Activated CD8-positive, alpha-beta memory T cell treated with anti-CD3 and anti-CD28 coated beads, Interleukin-2, amount 10 ng/mL, durations not matched to agents 7 days and 5 days (primary cell): ENCODE results near the gene C8G. TPM values are rescaled to one million over a fixed set of nuclear protein-coding genes. Genes with fewer than 3 reads are reported as not detected.
A peak's percentile ranks its signal among the peaks of the same experiment; 100 is the strongest.

Experiments
- ATAC-seq: fragments of 150-1000 bp; cut with Tn5 transposase; one replicate; pipeline ENCODE4 v1.10.0; 2021; ENCODE audit warnings: moderate library complexity
- CTCF ChIA-PET: fragments of 350-600 bp; sonication (Branson Sonifier 250); formaldehyde crosslinking; loops from one replicate; lab custom pipeline; 2021; ENCODE audit warnings: antibody characterized with exemption; lab: Charles Lee
- DNase-seq: peaks from one replicate; pipeline ENCODE4 v3.0.0-alpha.2; 2020
- H3K27ac Mint-ChIP-seq: one replicate; pipeline ENCODE4 v1.8.0; 2021; ENCODE audit warnings: mild to moderate bottlenecking, mixed read lengths
- H3K27me3 Mint-ChIP-seq: one replicate; pipeline ENCODE4 v1.8.0; 2021; ENCODE audit warnings: mixed read lengths
- H3K36me3 Mint-ChIP-seq: one replicate; pipeline ENCODE4 v1.8.0; 2021; ENCODE audit warnings: mild to moderate bottlenecking, mixed read lengths
- H3K4me1 Mint-ChIP-seq: one replicate; pipeline ENCODE4 v1.8.0; 2021; ENCODE audit warnings: mixed read lengths
- H3K4me3 Mint-ChIP-seq: one replicate; pipeline ENCODE4 v1.8.0; 2021; ENCODE audit warnings: mild to moderate bottlenecking, moderate library complexity, mixed read lengths
- H3K9me3 Mint-ChIP-seq: one replicate; pipeline ENCODE4 v1.8.0; 2022; ENCODE audit warnings: low read depth, mixed read lengths
- total RNA-seq, 2 experiments: library from RNA; stranded (reverse); gene quantifications; one replicate each; pipeline ENCODE4 v1.2.3, GENCODE V29; 2021

The C8G gene
- total RNA-seq, 2 experiments from 2014 or later, result 1.7 TPM; not detected in 1

DNA sequence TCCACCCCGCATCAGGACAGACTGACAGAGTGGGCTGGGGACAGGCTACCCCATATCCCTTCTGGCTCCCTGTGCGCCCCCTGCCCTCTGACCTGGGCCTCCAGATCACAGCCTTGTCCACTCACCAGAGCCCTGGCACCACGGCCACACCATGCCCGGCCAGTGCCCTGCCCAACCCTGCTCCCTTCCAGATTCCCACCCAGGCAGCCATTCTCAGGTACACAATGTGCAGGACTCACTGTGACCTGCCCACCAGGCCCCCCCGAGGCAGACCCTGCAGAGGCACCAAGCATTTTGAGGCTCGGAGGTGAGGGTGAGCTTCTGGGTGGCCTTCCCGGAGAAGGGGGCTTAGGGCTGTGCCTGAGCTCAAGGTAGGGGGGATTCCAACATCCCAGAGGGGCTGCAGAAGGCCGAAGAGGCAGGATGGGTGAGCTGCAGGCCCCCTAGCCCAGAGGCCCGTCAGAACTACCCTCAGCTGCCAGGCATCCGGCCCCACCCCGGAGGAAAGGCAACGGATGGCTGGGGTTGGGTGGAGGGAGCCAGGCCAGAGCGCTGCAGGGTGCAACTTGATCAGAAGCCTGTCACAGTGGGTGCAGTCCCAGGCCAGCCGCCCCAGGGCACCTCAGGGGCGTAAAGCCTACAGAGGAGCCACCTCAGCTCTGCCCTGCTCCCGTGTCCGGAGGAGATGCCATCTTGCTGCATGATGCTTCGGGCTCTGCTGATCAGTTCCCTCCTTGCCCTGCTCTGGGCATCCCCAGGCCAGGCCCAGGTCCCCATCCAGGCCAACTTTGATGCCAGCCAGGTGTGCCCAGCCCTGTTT lies 37.4 kb downstream of the C8G start, which contains the start of gene LCNL1:
TSS of gene LCNL1 (plus strand) at position 762 of the 820 bp plus-strand sequence. CDS start 594 bp downstream, outside the sequence.
- Mint-ChIP-seq H3K4me3 (no peak within 1 kb of the TSS), H3K36me3 (no peaks in the 10 kb centered on the region), H3K27me3 (peaks cover 19% of the 10 kb centered on the region), H3K4me1 (peaks cover 1% of the 10 kb centered on the region), H3K9me3 (no peaks in the 10 kb centered on the region), H3K27ac (no peak within 1 kb of the TSS)
- CTCF ChIA-PET, result interaction anchor here (0.6 to 1.5 kb wide), 4 partner anchors 10 to 85 kb away, joined by 3 to 6 read pairs (median 4); partner anchors contain the start of genes CLIC3 and PAXX
- ATAC-seq (no peak), DNase-seq (no peak)

DNA sequence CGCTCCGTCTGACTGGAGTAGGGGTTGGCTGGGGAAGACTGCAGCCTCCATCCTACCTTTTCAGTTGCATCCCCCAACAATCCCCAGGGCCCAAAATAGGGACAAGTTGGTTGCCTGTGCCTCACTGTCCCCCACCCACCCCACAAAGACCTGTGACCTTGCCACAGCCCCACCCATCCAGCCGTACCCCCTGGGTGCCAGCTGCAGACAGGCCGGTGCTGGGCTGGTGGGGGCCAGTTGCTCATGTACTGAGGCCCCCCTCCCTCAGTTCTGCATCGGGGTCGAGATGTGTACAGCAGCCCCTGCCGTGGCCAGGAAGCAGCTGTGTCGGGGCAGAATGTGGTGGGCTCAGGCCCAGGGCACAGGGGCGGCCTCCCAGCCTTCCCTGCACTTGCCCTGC lies 38.1 kb downstream of the C8G start:
- H3K4me3 Mint-ChIP-seq, result no peak overlapping the region
- CTCF ChIA-PET, result interaction anchor here (1.0 kb wide), 1 partner anchor 35 kb away, joined by 5 read pairs; no protein-coding TSS in a partner anchor
- ATAC-seq, result no peak

DNA sequence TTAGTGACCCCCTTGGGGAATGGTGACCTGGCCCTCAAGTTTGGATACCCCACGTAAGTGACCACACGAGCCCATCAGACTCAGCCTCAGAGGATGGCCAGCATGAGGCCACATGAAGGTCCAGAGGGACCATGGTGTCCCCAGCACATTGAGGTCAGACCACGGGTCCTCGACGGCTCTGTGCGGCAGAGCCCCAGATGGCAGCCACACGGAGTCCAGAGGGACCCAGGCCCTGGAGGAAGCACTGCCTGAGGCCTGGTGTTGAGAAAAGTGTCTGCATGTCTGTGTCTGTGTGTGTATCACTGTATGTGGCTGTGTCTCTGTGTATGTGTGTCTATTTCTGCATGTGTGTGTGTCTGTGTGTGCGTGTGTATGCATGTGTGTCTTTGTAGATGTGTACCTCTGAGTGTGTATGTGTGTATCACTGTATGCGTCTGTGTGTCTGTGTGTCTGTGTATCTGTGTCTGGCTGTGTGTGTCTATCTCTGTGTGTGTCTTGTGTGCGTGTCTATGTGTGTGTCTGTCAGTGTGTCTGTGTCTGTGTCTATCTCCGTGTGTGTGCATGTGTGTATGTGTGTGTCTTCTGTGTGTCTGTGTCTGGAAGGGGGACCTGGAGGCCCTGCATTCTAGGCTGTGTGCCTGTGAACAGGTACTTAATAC lies 38.7 kb downstream of the C8G start:
- H3K9me3 Mint-ChIP-seq, result no peaks in the 10 kb centered on the region
- H3K4me1 Mint-ChIP-seq, result peaks cover 1% of the 10 kb centered on the region
- CTCF ChIA-PET, result no interaction called here
- no peak overlapping the region for H3K4me3 Mint-ChIP-seq
- no peak overlapping the region for H3K27ac Mint-ChIP-seq
- ATAC-seq, result no peak
- H3K27me3 Mint-ChIP-seq, result peaks cover 25% of the 10 kb centered on the region
- no peaks in the 10 kb centered on the region for H3K36me3 Mint-ChIP-seq
- no peak for DNase-seq

More for the DNA sequence above, 38.1 kb downstream of the C8G start:
- H3K27me3 Mint-ChIP-seq, result peaks cover 25% of the 10 kb centered on the region
- peaks cover 1% of the 10 kb centered on the region for H3K4me1 Mint-ChIP-seq
- no peaks in the 10 kb centered on the region for H3K36me3 Mint-ChIP-seq
- DNase-seq, result no peak
- H3K9me3 Mint-ChIP-seq, result no peaks in the 10 kb centered on the region
- H3K27ac Mint-ChIP-seq, result no peak overlapping the region

DNA sequence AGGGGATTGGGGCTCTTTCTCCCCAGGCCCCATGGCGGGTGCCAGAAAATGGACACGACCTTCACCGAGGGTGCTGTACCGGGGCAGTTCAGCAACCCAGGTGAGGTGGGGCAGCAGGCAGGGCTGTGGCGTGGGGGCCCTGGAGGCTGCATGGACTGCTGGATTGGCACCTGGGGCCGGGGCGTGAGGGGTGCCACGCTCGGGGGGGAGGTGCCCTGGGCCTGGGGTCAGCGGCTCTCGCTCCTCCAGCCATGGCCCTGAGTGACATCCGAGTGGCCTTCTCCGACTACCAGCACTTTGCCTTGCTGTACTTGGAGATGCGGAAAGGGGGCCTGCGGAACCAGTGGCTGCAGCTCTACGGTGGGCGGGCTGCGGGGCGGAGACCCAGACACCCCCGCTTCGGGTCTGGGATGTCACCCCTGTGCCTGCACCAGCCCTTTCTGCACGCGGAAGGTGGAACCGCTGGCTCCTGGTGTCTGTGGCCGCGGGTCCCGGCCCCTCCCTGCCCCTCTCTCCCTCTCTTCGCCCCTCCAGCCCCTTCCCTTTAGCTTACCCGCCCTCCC lies 39.5 kb downstream of the C8G start:
- no peaks in the 10 kb centered on the region for H3K36me3 Mint-ChIP-seq
- ATAC-seq, result no peak
- H3K27ac Mint-ChIP-seq, result no peak overlapping the region
- DNase-seq, result no peak
- CTCF ChIA-PET, result interaction anchor here (0.6 to 2.1 kb wide), 3 partner anchors 45 to 75 kb away, joined by 3 to 6 read pairs (median 6); no protein-coding TSS in a partner anchor
- H3K4me3 Mint-ChIP-seq, result no peak overlapping the region
- peaks cover 25% of the 10 kb centered on the region for H3K27me3 Mint-ChIP-seq
- peaks cover 1% of the 10 kb centered on the region for H3K4me1 Mint-ChIP-seq
- no peaks in the 10 kb centered on the region for H3K9me3 Mint-ChIP-seq

- DNase-seq (no peak), ATAC-seq (peak; percentile 35)
- no peak overlapping the region for H3K27ac Mint-ChIP-seq
- peaks cover 1% of the 10 kb centered on the region for H3K4me1 Mint-ChIP-seq
- CTCF ChIA-PET, result interaction anchor here (0.6 to 2.1 kb wide), 3 partner anchors 44 to 76 kb away, joined by 3 to 6 read pairs (median 6); no protein-coding TSS in a partner anchor
- peaks cover 26% of the 10 kb centered on the region for H3K27me3 Mint-ChIP-seq
- H3K9me3 Mint-ChIP-seq, result no peaks in the 10 kb centered on the region
- no peak overlapping the region for H3K4me3 Mint-ChIP-seq
- no peaks in the 10 kb centered on the region for H3K36me3 Mint-ChIP-seq
Measured at GRCh38 chr9:136985027-136985602, 40.1 kb downstream of the C8G start.

DNA sequence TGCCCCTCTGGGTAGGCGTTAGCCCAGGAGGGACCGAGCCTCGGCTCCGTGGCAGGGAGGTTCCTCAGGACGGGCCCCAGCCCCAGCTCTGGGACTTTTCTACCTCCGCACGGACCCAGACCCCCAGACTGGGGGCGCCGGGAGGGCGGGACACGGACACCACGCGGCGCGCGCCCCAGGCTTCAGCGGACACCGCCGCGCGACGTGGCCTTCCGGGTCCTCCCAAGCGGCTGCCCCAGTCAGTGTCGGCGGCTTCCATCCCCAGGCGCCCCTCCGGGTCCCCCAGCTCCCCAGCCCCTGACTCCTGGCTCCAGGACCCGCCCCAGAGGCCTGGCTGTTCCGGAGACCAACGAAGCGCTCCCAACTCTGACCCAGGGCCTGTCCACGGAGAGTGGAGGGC lies 40.8 kb downstream of the C8G start:
- H3K4me1 Mint-ChIP-seq, result peaks cover 1% of the 10 kb centered on the region
- no peak overlapping the region for H3K4me3 Mint-ChIP-seq
- no peak for DNase-seq
- no peak for ATAC-seq
- H3K36me3 Mint-ChIP-seq, result no peaks in the 10 kb centered on the region
- peaks cover 27% of the 10 kb centered on the region for H3K27me3 Mint-ChIP-seq
- no peak overlapping the region for H3K27ac Mint-ChIP-seq
- no peaks in the 10 kb centered on the region for H3K9me3 Mint-ChIP-seq
- CTCF ChIA-PET, result interaction anchor here (2.0 to 2.1 kb wide), 2 partner anchors 43 to 49 kb away, joined by 6 read pairs; no protein-coding TSS in a partner anchor

DNA sequence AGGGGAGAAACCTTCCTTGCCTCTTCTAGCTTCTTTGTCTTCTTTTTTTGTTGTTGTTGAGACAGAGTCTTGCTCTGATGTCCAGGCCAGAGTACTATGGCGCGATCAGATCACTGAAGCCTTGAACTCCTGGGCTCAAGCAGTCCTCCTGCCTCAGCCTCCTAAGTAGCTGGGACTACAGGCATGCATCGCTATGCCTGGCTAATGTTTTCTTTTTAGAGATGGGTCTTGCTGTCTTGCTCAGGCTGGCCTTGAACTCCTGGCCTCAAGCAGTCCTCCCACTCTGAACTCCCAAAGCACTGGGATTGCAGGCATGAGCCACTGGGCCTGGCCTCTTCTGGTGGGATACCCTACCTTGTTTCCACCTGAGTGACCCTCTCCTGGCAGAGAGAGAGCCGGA lies 43.8 kb downstream of the C8G start:
- Mint-ChIP-seq H3K27me3 (peaks cover 19% of the 10 kb centered on the region), H3K27ac (no peak overlapping the region), H3K36me3 (peaks cover 2% of the 10 kb centered on the region), H3K4me3 (no peak overlapping the region), H3K9me3 (no peaks in the 10 kb centered on the region), H3K4me1 (peaks cover 16% of the 10 kb centered on the region)
- ATAC-seq (no peak), DNase-seq (no peak)
- CTCF ChIA-PET, result interaction anchor here (1.0 to 2.6 kb wide), 5 partner anchors 14 to 147 kb away, joined by 4 to 7 read pairs (median 5); partner anchors contain the start of gene AJM1

DNA sequence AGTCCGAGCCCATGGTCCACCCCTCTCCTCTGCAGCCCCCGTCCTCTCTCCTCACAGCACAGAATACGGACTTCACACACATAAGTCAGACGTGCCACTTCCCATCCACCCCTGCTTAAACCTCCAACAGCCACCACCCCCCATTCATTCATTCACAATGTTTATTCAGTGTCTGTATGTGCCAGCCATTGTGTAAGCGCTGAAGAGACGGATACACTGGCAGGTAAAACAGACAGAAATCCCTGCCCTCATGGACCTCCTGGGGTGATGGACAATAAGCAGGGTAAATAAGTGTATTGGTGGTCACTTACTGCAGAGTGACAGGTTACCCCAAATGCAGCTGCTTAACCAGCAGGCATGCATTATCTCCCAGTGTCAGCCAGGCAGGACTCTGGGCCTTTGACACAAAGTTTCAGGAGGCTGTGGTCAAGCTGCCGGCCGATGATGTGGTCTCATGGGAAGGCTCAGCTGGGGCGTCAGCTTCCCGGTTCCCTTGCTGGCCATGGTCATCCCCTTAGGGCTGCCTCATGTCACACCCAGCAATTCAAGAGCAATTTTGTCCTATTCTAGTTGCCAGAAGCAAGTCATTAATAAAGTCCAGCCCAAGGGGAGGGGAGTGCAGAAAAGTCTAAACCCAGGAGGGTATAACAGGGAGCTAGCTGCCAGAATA lies 45.3 kb downstream of the C8G start:
- Mint-ChIP-seq H3K9me3 (no peaks in the 10 kb centered on the region), H3K36me3 (peaks cover 2% of the 10 kb centered on the region), H3K4me3 (no peak overlapping the region), H3K27me3 (peaks cover 16% of the 10 kb centered on the region), H3K4me1 (peaks cover 17% of the 10 kb centered on the region), H3K27ac (no peak overlapping the region)
- ATAC-seq (no peak), DNase-seq (no peak)
- CTCF ChIA-PET, result interaction anchor here (3.7 to 4.7 kb wide), 3 partner anchors 15 to 44 kb away, joined by 19 to 32 read pairs (median 29); partner anchors contain the start of gene ABCA2

DNA sequence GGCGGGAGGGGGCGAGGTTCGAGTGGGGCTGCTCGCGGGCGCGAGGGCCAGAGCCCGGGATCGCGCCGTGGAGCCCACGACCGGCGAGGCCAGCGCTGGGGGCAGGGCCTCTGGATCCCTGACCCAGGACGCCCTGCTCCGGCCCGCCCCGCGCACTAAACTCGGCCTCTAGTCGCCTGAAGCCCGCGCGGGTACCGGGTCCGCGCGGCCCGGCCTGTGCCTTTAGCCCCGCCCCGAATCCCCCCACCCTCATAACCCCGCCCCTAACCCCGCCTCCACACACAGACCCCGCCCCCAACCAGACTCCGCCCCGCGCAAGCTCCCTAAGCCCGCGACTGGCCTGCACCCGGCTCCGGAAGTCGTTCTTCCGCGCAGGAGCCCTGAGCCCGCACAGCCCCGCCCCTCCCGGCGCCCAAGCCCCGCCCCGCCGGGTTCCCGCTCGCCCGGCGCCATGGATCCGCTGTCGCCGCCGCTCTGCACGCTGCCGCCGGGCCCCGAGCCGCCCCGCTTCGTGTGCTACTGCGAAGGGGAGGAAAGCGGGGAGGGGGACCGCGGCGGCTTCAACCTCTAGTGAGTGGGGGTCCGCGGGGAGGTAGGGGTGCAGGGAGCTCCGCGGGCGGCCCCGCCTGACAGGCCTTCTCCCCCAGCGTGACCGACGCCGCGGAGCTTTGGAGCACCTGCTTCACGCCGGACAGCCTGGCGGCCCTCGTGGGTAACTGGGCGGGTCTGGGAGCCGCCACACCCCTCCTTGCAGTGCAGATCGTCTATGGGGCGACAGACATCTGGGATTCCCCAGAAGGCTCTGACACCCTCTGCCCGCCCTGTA lies 47.2 kb downstream of the C8G start, which contains the start of gene PAXX:
TSS of gene PAXX (plus strand) at position 430 of the 826 bp plus-strand sequence. CDS start at position 452, 22 bp downstream.
- peak within 1 kb of the TSS; percentile 84 for H3K4me3 Mint-ChIP-seq
- no peaks in the 10 kb centered on the region for H3K9me3 Mint-ChIP-seq
- peaks cover 32% of the 10 kb centered on the region for H3K4me1 Mint-ChIP-seq
- H3K36me3 Mint-ChIP-seq, result peaks cover 2% of the 10 kb centered on the region
- peaks cover 9% of the 10 kb centered on the region for H3K27me3 Mint-ChIP-seq
- peak within 1 kb of the TSS; percentile 82 for H3K27ac Mint-ChIP-seq
- ATAC-seq (peak; percentile 88), DNase-seq (peak; percentile 96)
- CTCF ChIA-PET, result interaction anchor here (0.7 to 4.7 kb wide), 20 partner anchors 9 to 204 kb away, joined by 3 to 32 read pairs (median 5); partner anchors contain the start of genes ABCA2, AJM1, FBXW5 and LCNL1

DNA sequence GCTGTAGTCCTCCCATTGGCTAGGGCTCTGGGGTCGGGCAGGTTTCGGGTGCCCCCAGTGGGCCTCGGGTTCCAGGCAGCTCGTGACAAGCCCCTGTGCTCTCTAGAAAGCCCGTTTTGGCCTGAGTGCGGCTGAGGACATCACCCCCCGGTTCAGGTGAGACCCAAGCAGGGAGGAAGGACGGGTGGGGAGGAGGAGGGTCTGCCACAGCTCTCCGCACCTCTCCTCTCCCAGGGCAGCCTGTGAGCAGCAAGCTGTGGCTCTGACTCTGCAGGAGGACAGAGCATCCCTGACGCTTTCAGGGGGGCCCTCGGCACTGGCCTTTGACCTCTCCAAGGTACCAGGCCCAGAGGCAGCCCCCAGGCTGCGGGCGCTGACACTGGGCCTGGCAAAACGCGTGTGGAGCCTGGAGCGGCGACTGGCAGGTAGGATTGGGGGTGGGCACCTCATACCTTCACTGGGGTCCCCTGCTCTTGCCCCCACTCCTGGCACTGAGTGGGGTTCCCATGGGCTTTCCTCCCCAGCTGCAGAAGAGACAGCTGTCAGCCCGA lies 47.9 kb downstream of the C8G start:
- peak overlapping the region; percentile 82 for H3K27ac Mint-ChIP-seq

GRCh38 chr9:136994180-136994887 lies 49.3 kb downstream of the C8G start:
- ATAC-seq (no peak), DNase-seq (no peak)
- H3K27me3 Mint-ChIP-seq, result peaks cover 2% of the 10 kb centered on the region
- CTCF ChIA-PET, result interaction anchor here (3.7 to 4.7 kb wide), 4 partner anchors 19 to 46 kb away, joined by 19 to 32 read pairs (median 25); partner anchors contain the start of gene ABCA2
- H3K4me3 Mint-ChIP-seq, result no peak overlapping the region
- H3K27ac Mint-ChIP-seq, result no peak overlapping the region
- no peaks in the 10 kb centered on the region for H3K9me3 Mint-ChIP-seq
- peaks cover 2% of the 10 kb centered on the region for H3K36me3 Mint-ChIP-seq
- peaks cover 52% of the 10 kb centered on the region for H3K4me1 Mint-ChIP-seq

More for the DNA sequence above, 47.9 kb downstream of the C8G start:
- ATAC-seq (peak; percentile 3), DNase-seq (no peak)
- H3K4me3 Mint-ChIP-seq, result peak overlapping the region; percentile 84
- H3K9me3 Mint-ChIP-seq, result no peaks in the 10 kb centered on the region
- CTCF ChIA-PET, result interaction anchor here (0.7 to 4.7 kb wide), 20 partner anchors 8 to 205 kb away, joined by 3 to 32 read pairs (median 5); partner anchors contain the start of genes ABCA2, AJM1, FBXW5 and LCNL1
- peaks cover 2% of the 10 kb centered on the region for H3K36me3 Mint-ChIP-seq
- peaks cover 3% of the 10 kb centered on the region for H3K27me3 Mint-ChIP-seq
- peaks cover 39% of the 10 kb centered on the region for H3K4me1 Mint-ChIP-seq
